Stimulated activated effector memory CD8-positive, alpha-beta T cell treated with anti-CD3 and anti-CD28 coated beads, Interleukin-12 subunit alpha, Interleukin-12 subunit beta, amount 100 ng/mL, for 72 hours (primary cell): ENCODE data around the gene LIPA.
"Not testable (repeated sequence)": the region's sequence is repeated elsewhere in the genome, so short reads cannot be mapped to it uniquely, and the experiment has no call there.

Experiments
- ATAC-seq: fragments of 150-1000 bp; cut with Tn5 transposase; 2 replicates; pipeline ENCODE4 v1.10.0; 2021
- DNase-seq, 2 donors: peaks; one replicate each; pipeline ENCODE4 v3.0.0; 2021 to 2022; ENCODE audit warnings: low spot score in 2 of 2
- H3K27ac Mint-ChIP-seq: one replicate; pipeline ENCODE4 v1.8.0; 2022; ENCODE audit warnings: mild to moderate bottlenecking, mixed read lengths
- H3K36me3 Mint-ChIP-seq: one replicate; pipeline ENCODE4 v1.8.0; 2022; ENCODE audit warnings: mild to moderate bottlenecking, mixed read lengths
- H3K4me1 Mint-ChIP-seq: one replicate; pipeline ENCODE4 v1.8.0; 2022; ENCODE audit warnings: mixed read lengths
- H3K4me3 Mint-ChIP-seq: one replicate; pipeline ENCODE4 v1.8.0; 2022; ENCODE audit warnings: mild to moderate bottlenecking, mixed read lengths
- H3K9me3 Mint-ChIP-seq: one replicate; pipeline ENCODE4 v1.8.0; 2022; ENCODE audit warnings: mixed read lengths

Gene LIPA

DNA sequence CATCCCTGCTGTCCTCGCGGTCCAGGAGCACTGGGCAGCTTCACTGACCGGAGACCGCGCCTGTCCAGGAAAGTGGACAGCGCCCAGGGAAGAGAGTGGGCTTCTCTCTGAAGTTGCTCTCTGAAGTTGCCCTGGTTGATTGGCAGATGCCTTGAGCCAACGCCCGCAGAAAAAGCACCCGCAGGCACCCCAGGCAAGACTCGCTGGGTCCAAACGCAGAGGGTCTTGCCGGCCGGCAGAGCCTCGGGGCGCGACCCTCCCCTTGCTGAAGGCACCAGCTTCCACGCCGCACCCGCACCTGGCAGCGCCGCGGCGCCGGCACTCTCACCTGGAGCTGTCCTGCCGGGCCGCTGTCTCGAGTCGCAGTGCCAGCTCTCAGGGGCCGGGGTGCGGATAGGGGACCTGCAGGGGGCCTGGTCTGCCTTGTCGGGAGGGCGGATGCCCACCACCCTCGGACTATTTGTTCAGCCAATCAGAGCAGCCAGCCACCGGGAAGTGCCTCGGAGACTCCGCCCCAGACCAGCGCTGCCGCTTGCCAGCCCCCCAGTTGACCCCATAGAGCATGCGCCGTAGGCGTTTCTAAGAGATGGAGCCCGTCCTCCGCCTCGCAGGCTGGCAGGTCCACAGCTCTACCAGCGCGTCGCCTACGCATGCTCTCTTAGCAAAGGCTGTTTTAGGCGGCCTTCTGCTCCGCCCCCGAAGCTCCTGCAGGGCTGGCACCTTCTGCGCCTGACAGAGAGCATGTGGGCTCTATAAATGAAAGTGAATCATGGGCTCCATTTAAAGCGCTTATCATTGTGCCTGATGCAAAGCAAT, at the start of gene LIPA:
LIPA (minus strand) TSS at position 367 of the 816 bp plus-strand sequence. CDS start 4,127 bp downstream, outside the sequence.
- DNase-seq (peak; percentile 78 to 96), ATAC-seq (peak; percentile 97)
- Mint-ChIP-seq H3K4me1 (peaks cover 29% of the 10 kb centered on the region), H3K4me3 (peak within 1 kb of the TSS; percentile 84), H3K36me3 (peaks cover 6% of the 10 kb centered on the region), H3K9me3 (no peaks in the 10 kb centered on the region), H3K27ac (peak within 1 kb of the TSS; percentile 83)

- ATAC-seq (peak; percentile 50), DNase-seq (no peak)
- Mint-ChIP-seq H3K4me3 (peak overlapping the region; percentile 68), H3K27ac (peak overlapping the region; percentile 64), H3K36me3 (no peaks in the 10 kb centered on the region), H3K4me1 (peaks cover 34% of the 10 kb centered on the region), H3K9me3 (peaks cover 2% of the 10 kb centered on the region)
Measured at GRCh38 chr10:89301232-89301631, 49.7 kb upstream of the LIPA start.

DNA sequence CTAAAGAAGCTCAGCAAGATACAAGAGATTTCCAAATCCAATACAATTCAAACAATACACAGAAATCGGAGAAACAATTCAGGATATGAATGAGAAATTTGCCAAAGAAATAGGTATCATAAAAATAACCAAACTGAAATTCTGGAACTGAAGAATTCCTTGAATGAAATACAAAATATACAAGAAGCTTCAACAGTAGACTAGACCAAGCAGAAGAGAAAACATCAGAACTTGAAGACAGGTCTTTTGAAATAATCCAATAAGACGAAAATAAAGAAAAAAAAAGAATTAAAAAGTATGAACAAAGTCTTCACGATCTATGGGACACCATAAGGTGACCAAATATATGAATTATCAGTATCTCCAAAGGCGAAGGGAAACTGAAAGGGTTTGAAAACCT, 47.5 kb upstream of the LIPA start:
- Mint-ChIP-seq H3K9me3 (peaks cover 2% of the 10 kb centered on the region), H3K4me1 (peaks cover 44% of the 10 kb centered on the region), H3K27ac (no peak overlapping the region), H3K36me3 (no peaks in the 10 kb centered on the region), H3K4me3 (no peak overlapping the region)
- ATAC-seq, result no peak
- no peak for DNase-seq

DNA sequence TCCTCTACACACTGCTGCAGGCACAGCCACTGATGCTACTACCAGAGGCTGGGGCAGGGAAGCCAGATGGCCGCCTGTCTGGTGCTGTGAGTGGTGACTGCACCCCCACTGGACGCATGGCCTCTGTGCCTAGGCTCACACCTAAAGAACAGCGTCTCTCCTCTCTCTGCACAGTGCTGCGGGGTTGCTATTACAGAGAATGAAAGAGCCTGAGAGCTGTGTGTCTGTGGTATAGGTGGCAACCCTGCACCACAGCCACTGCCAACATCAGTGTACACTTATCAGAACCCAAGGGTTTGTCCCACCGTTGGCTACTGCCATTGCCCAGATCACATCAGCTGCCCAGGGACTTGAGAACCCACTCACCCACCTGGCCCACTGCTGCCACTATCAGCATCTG, 46.2 kb upstream of the LIPA start:
- DNase-seq, result no peak
- Mint-ChIP-seq H3K9me3 (peaks cover 2% of the 10 kb centered on the region), H3K4me1 (peaks cover 32% of the 10 kb centered on the region), H3K36me3 (no peaks in the 10 kb centered on the region), H3K4me3 (no peak overlapping the region), H3K27ac (no peak overlapping the region)
- no peak for ATAC-seq

DNA sequence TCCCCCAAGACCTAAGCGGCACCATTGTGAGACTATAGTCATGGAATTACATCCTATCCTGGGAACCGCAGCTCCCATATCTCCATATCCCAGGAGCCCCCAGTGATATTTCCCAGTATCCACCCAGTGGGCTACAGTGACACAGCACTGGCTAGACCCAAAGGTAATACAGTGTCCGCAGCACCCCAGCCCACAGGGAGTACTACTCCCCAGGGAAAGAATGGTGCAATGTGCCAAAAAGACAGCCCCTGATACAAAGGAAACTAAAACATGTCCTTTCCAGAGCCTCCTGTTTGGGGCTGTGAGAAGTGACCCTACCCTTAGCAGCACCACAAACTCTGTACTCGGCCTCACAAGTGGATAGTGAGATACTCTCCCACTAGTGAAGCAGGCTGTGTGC, 45.8 kb upstream of the LIPA start:
- Mint-ChIP-seq H3K36me3 (no peaks in the 10 kb centered on the region), H3K4me1 (peaks cover 29% of the 10 kb centered on the region), H3K9me3 (peaks cover 2% of the 10 kb centered on the region), H3K27ac (no peak overlapping the region), H3K4me3 (no peak overlapping the region)
- ATAC-seq (no peak), DNase-seq (no peak)

DNA sequence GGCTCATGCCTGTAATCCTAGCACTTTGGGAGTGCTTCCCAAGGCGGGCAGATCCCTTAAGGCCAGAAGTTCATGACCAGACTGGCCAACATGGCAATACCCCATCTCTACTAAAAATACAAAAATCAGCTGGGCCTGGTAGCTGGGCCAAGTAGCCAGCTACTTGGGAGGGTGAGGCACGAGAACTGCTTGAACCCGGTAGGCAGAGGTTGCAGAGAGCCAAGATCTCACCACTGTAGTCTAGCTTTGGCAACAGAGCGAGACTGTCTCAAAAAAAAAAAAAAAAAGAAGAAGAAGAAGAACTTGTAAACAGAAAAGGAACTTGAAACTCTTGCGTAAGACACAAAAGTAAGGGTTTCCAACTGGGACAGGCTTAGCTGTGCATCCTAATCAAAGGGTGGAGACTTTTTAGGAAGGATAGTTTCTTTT, 44.7 kb upstream of the LIPA start:
- no peak for ATAC-seq
- H3K4me3 Mint-ChIP-seq, result no peak overlapping the region
- no peak overlapping the region for H3K27ac Mint-ChIP-seq
- H3K9me3 Mint-ChIP-seq, result peaks cover 2% of the 10 kb centered on the region
- DNase-seq, result no peak
- H3K4me1 Mint-ChIP-seq, result peaks cover 18% of the 10 kb centered on the region
- no peaks in the 10 kb centered on the region for H3K36me3 Mint-ChIP-seq

GRCh38 chr10:89295597-89295996, 44.0 kb upstream of the LIPA start:
- ATAC-seq, result peak; percentile 75

GRCh38 chr10:89294721-89295239, 43.2 kb upstream of the LIPA start:
- peaks cover 2% of the 10 kb centered on the region for H3K9me3 Mint-ChIP-seq
- ATAC-seq (no peak), DNase-seq (no peak)
- peaks cover 12% of the 10 kb centered on the region for H3K4me1 Mint-ChIP-seq
- no peaks in the 10 kb centered on the region for H3K36me3 Mint-ChIP-seq
- H3K4me3 Mint-ChIP-seq, result no peak overlapping the region
- H3K27ac Mint-ChIP-seq, result no peak overlapping the region

More at GRCh38 chr10:89295597-89295996, 44.0 kb upstream of the LIPA start:
- H3K36me3 Mint-ChIP-seq, result no peaks in the 10 kb centered on the region
- peaks cover 2% of the 10 kb centered on the region for H3K9me3 Mint-ChIP-seq
- no peak for DNase-seq
- no peak overlapping the region for H3K27ac Mint-ChIP-seq
- peaks cover 12% of the 10 kb centered on the region for H3K4me1 Mint-ChIP-seq
- H3K4me3 Mint-ChIP-seq, result no peak overlapping the region

DNA sequence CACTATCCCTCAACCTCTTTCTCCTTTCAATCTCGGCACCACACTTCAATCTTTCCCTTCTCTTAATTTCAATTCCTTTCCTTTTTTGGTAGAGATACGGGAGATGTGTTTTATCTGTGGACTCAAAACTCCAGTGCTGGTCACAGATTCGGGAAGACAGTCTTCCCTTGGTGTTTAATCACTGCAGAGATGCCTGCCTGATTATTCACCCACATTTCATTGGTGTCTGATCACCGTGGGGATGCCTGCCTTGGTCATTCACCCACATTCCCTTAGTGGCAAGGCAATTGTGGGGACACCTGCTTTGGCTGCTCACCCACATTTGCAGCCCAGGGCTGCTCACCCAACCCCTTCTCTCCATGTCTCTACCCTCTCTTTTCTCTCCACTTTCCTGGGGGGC, 33.7 kb upstream of the LIPA start:
- not testable (repeated sequence) for H3K27ac Mint-ChIP-seq

DNA sequence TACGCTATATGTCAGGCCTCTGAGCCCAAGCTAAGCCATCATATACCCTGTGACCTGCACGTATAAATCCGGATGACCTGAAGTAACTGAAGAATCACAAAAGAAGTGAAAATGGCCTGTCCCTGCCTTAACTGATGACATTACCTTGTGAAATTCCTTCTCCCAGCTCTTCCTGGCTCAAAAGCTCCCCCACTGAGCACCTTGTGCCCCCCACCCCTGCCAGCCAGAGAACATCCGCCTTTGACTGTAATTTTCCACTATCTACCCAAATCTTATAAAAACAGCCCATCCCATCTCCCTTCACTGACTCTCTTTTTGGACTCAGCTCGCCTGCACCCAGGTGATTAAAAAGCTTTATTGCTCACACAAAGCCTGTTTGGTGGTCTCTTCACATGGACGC, 33.1 kb upstream of the LIPA start:
- not testable (repeated sequence) for H3K4me1 Mint-ChIP-seq, DNase-seq, H3K27ac Mint-ChIP-seq, H3K36me3 Mint-ChIP-seq, ATAC-seq, H3K4me3 Mint-ChIP-seq, H3K9me3 Mint-ChIP-seq

More for the DNA sequence above, 33.7 kb upstream of the LIPA start:
- not testable (repeated sequence) for ATAC-seq, H3K4me1 Mint-ChIP-seq, H3K9me3 Mint-ChIP-seq, H3K4me3 Mint-ChIP-seq, DNase-seq, H3K36me3 Mint-ChIP-seq

DNA sequence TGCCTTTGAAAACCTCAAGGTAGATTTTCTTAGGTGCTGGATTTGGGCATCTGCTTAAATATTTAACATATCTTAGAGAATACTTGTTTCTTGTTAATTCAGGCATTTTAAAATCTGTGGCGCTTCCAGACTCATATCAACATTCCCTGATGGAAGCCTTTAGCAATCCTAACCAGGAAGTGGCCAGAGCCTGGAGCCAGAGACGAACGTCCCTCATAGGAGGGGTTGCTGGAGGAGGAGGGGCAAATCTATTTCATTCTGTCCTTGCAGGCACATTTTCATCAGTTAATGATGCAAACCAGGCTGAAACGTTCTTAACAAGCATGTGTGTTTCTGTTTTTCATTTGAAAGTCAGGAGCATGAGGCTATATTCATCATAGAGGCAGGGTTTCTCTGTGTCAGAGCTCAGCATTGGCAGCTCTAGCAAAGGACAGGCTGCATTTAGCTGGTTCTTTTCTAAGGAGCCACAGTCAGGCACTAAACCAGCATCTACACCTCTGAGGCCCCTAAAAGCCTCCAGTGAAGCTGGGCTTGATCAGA, 32.4 kb upstream of the LIPA start:
- DNase-seq (no peak), ATAC-seq (no peak)
- Mint-ChIP-seq H3K4me1 (no peaks in the 10 kb centered on the region), H3K27ac (no peak overlapping the region), H3K36me3 (no peaks in the 10 kb centered on the region), H3K9me3 (no peaks in the 10 kb centered on the region), H3K4me3 (no peak overlapping the region)

DNA sequence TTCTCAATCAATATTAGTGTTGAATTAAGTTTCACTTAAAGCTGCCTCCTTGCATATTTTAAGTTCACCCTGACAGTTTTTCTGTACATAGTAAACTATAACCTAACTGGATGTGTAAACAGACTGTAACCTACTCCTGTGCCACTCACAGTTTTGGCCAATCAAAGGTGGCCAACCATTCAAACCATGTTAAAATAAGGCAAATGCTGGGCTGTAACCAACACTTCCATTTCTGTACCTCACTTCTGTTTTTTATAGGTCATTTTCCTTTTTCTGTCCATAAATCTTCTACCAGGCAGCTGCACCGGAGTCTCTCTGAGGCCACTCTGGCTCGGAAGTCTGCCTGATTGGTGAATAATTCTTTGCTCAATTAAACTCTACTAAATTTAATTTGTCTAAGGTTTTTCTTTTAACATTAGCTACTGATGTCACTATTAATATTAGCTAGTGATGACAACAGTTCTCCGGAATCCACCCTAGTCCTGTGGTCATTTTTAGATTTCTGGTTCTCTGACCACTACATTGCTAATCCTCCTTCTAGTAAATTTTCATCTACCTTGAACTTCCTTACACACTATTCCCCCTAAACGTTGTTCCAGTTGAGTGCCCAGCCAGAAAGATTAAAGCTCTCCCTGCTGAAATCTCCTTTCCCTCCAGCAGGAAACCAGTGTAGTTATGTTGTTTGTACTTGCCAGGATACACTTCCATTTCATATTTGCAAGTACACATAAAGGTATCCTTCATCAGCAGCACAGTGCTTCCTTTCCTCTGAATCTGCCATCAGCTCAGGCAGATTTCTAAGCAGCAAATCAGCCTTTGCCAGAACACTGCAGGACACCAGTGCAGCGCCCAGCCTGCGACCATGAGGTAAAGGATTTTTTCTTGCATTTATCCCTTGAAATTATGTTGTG, 31.7 kb upstream of the LIPA start:
- Mint-ChIP-seq H3K4me3 (no peak overlapping the region), H3K27ac (no peak overlapping the region), H3K9me3 (no peaks in the 10 kb centered on the region), H3K4me1 (no peaks in the 10 kb centered on the region), H3K36me3 (no peaks in the 10 kb centered on the region)
- ATAC-seq, result no peak
- DNase-seq, result no peak

DNA sequence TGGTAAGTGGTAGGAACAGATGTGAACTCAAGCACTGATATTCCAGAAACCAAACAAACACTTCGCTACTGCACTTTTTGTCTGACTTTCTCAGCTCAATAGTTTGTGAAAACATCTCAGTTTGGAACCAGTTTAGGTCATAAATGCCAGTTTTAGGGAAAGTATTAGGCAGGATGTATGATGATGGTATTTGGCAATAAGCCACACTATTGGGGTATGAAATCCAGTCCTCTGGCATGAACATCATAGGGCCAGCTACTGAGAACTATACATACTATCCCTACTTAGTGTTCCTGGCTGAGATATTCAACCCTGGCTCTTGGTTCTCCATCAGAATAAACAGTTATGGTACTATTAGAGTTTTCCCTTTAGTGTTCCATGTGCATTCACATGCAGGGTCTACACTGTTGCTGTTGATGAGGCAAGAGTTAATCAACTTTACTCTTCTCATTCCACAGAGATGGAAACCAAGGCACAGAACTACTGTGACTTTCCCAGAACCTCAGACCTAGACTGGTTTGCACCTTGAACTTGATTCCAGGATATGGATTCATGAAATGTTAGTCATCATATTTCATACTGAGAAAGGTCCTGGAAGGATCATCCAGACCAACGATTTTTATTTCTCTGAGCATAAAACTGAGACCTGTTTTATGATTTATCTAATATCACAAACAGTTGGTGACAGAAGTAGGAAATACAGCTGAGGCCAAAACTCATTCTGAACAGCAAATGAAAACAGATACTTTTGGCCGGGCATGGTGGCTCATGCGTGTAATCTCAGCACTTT, 30.2 kb upstream of the LIPA start:
- Mint-ChIP-seq H3K4me3 (no peak overlapping the region), H3K36me3 (no peaks in the 10 kb centered on the region), H3K27ac (no peak overlapping the region), H3K4me1 (no peaks in the 10 kb centered on the region), H3K9me3 (no peaks in the 10 kb centered on the region)
- ATAC-seq, result no peak
- DNase-seq, result no peak

GRCh38 chr10:89280508-89280907, 28.9 kb upstream of the LIPA start:
- no peaks in the 10 kb centered on the region for H3K9me3 Mint-ChIP-seq
- DNase-seq (no peak), ATAC-seq (no peak)
- no peak overlapping the region for H3K27ac Mint-ChIP-seq
- H3K36me3 Mint-ChIP-seq, result no peaks in the 10 kb centered on the region
- no peak overlapping the region for H3K4me3 Mint-ChIP-seq
- no peaks in the 10 kb centered on the region for H3K4me1 Mint-ChIP-seq
